Esophagus (tissue), 2 donors: Measurements from ENCODE around the gene RAI1. TPM values are rescaled to one million over a fixed set of nuclear protein-coding genes. Genes with fewer than 3 reads are reported as not detected.

Source experiments
- H3K27ac ChIP-seq, 2 donors: one replicate each; pipeline ENCODE4 v1.5.1; 2013; ENCODE audit warnings: low read depth in 2 of 2, mild to moderate bottlenecking in 2 of 2, inconsistent platforms in 1 of 2, low read length in 1 of 2, moderate library complexity in 1 of 2
- H3K27me3 ChIP-seq, 2 donors: one replicate each; pipeline ENCODE4 v1.6.1; 2013; ENCODE audit warnings: low read length in 2 of 2, control low read depth in 1 of 2, mild to moderate bottlenecking in 1 of 2; ENCODE audit not compliant: insufficient read depth in 2 of 2, control insufficient read depth in 1 of 2
- H3K36me3 ChIP-seq, 2 donors: one replicate each; pipeline ENCODE4 v1.6.1; 2013; ENCODE audit warnings: low read length in 1 of 2; ENCODE audit not compliant: control insufficient read depth in 2 of 2, insufficient read depth in 2 of 2
- H3K4me1 ChIP-seq, 2 donors: one replicate each; pipeline ENCODE4 v1.6.1; 2013; ENCODE audit warnings: low read length in 1 of 2; ENCODE audit not compliant: control insufficient read depth in 2 of 2, insufficient read depth in 2 of 2
- H3K4me3 ChIP-seq, 2 donors: one replicate each; pipeline ENCODE4 v1.5.1; 2013; ENCODE audit warnings: low read length in 2 of 2, mild to moderate bottlenecking in 2 of 2, low read depth in 1 of 2, moderate library complexity in 1 of 2
- H3K9me3 ChIP-seq, 2 donors: one replicate each; pipeline ENCODE4 v1.6.1; 2013; ENCODE audit warnings: mild to moderate bottlenecking in 2 of 2, low read depth in 1 of 2, low read length in 1 of 2, moderate library complexity in 1 of 2; ENCODE audit not compliant: control insufficient read depth in 2 of 2, insufficient read depth in 1 of 2
- WGBS, 2 donors: extraction: QIAGEN DNeasy Blood & Tissue Kit; methylation state at CpG; one replicate each; pipeline ENCODE4 v1.1.7; 2013; 5-methylcytosine and 5-hydroxymethylcytosine counted together
- polyA plus RNA-seq, 2 donors: library from polyadenylated mRNA; stranded (reverse); fragments of 200-250 nt; gene quantifications; one replicate each; pipeline ENCODE4 v1.2.3, GENCODE V29; 2013
- donor health status: healthy with polysubstance abuse.
- donor health status: Bipolar disorder and iron deficiency.

RAI1 gene
- polyA plus RNA-seq, 2 donors, result 10.7 to 14.4 TPM

DNA sequence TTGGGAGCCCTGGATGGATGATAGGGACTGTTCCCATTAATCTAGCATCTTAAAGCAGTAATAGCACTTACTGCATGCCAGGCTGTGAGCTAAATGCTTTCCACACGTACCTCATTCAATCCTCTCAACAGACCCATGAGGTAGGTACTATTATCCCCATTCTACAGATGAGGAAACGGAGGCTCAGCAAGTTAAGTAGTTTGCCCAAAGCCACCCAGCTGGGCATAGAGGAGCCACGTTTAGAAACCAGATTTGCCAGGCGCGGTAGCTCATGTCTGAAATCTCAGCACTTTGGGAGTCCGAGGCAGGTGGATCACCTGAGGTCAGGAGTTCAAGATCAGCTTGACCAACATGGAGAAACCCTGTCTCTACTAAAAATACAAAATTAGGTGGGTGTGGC, 2.0 kb upstream of the RAI1 start:
- 91 to 93% methylated on average over 6 of the region's 6 CpGs for WGBS, 2 donors
- Histone ChIP-seq H3K4me3 (no peak overlapping the region), H3K9me3 (no peaks in the 10 kb centered on the region), H3K36me3 (no peaks in the 10 kb centered on the region), H3K4me1 (peaks cover 0 to 6% of the 10 kb centered on the region in 2 donors), H3K27ac (no peak overlapping the region), H3K27me3 (no peaks in the 10 kb centered on the region)

- Histone ChIP-seq H3K27me3 (no peaks in the 10 kb centered on the region), H3K4me3 (no peak overlapping the region), H3K9me3 (no peaks in the 10 kb centered on the region), H3K36me3 (no peaks in the 10 kb centered on the region), H3K4me1 (peaks cover 0 to 6% of the 10 kb centered on the region in 2 donors), H3K27ac (no peak overlapping the region)
- whole genome bisulfite sequencing, 2 donors, result 91 to 92% methylated on average over 6 of the region's 6 CpGs
Measured at GRCh38 chr17:17679748-17680147, 1.5 kb upstream of the RAI1 start.

- Histone ChIP-seq H3K36me3 (no peaks in the 10 kb centered on the region), H3K4me3 (peak overlapping the region in 1 of 2 donors; percentile 71), H3K9me3 (no peaks in the 10 kb centered on the region), H3K4me1 (peaks cover 0 to 13% of the 10 kb centered on the region in 2 donors), H3K27ac (peak overlapping the region; percentile 11 to 92), H3K27me3 (no peaks in the 10 kb centered on the region)
- WGBS, 2 donors, result 48 to 54% methylated on average over 11 to 12 of the region's 12 CpGs
Measured at GRCh38 chr17:17680477-17681186, 626 bp upstream of the RAI1 start.

GRCh38 chr17:17681744-17682292, 560 bp downstream of the RAI1 start:
- 1 to 2% methylated on average over 41 to 68 of the region's 68 CpGs for WGBS, 2 donors
- Histone ChIP-seq H3K27ac (peak overlapping the region; percentile 92 to 96), H3K36me3 (no peaks in the 10 kb centered on the region), H3K9me3 (no peaks in the 10 kb centered on the region), H3K4me1 (peaks cover 0 to 23% of the 10 kb centered on the region in 2 donors), H3K27me3 (no peaks in the 10 kb centered on the region), H3K4me3 (peak overlapping the region; percentile 71 to 78)

DNA sequence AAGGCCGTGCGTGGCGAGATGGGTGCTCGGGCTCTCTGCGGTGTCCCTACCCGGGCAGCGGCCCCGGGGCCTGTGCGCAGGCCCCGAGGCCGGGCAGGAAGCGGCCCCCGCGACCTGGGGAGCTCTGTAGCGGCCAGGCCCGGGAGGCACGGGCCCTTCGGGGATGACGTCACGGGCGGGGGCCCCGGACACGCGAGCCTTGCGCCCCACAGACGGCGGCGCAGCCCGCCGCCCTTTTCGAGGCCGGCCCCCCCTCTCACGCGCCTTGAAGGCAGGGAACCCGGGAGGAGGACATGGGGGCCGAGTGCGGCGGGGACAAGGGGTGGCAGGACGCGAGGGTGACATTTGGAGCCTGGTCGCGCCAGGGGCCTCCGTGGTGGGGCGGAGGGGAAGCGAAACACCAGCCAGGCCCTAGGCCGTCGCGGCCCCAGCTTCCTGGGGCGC, 1.1 kb downstream of the RAI1 start:
- Histone ChIP-seq H3K4me1 (peaks cover 0 to 27% of the 10 kb centered on the region in 2 donors), H3K27me3 (no peaks in the 10 kb centered on the region), H3K9me3 (no peaks in the 10 kb centered on the region), H3K4me3 (peak overlapping the region; percentile 71 to 78), H3K36me3 (no peaks in the 10 kb centered on the region), H3K27ac (peak overlapping the region; percentile 92 to 96)
- 0% methylated on average over 49 of the region's 49 CpGs for WGBS, 2 donors

DNA sequence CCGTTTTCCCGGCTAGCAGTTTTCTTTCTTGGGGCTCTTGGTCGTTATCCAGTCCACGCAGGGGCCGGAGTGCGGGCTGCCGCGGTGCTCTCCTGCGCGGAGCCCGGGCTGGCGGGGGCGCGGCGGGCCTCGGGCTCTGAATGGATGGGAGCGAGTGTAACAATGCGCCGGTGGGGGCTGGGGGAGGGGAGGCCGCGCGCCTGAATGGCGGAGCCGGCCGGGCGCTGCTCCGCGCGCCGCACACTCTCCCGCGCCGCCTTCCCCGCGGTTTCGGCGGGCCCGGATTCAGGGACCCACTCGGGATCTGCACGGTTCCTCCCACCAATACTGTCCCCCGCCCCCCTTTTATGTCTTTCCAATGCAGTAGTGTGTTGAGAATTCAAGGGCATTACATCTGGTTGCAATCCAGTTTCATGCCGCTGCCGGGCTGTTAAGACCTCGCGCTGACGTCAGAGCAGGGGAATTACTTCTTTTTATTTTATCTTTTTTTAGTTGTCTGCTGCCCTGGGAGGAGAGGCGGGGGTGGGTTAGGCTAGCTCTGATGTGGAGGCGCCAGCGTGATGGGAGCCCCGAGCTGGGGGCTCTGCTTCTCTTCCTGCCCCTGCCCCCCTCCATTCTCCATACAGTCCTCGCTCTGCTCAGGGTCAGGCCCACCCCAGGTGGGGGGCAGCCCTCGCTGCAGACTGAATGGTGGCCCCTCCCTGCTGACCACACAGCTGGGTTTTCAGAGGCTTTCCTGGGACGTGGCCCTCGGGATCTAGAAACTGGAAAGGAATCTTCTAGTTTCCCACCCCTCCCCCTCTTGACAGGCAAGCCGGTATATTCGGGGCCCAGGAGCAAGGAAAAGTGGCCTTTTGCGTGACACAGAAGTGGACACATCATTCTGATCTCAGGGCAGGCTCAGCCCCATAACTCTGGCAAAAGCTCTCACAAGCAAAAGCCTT, 1.8 kb downstream of the RAI1 start:
- peaks cover 0 to 27% of the 10 kb centered on the region in 2 donors for H3K4me1 ChIP-seq
- H3K36me3 ChIP-seq, result no peaks in the 10 kb centered on the region

GRCh38 chr17:17683710-17684365, 2.6 kb downstream of the RAI1 start:
- Histone ChIP-seq H3K27me3 (no peaks in the 10 kb centered on the region), H3K27ac (peak overlapping the region; percentile 92 to 96), H3K4me3 (no peak overlapping the region), H3K36me3 (no peaks in the 10 kb centered on the region), H3K9me3 (no peaks in the 10 kb centered on the region), H3K4me1 (peaks cover 0 to 27% of the 10 kb centered on the region in 2 donors)
- 75 to 86% methylated on average over 7 of the region's 7 CpGs for WGBS, 2 donors

More for the DNA sequence above, 1.8 kb downstream of the RAI1 start:
- Histone ChIP-seq H3K27me3 (no peaks in the 10 kb centered on the region), H3K27ac (peak overlapping the region; percentile 92 to 96), H3K4me3 (peak overlapping the region; percentile 71 to 78), H3K9me3 (no peaks in the 10 kb centered on the region)
- 3% methylated on average over 50 to 57 of the region's 57 CpGs for WGBS, 2 donors

DNA sequence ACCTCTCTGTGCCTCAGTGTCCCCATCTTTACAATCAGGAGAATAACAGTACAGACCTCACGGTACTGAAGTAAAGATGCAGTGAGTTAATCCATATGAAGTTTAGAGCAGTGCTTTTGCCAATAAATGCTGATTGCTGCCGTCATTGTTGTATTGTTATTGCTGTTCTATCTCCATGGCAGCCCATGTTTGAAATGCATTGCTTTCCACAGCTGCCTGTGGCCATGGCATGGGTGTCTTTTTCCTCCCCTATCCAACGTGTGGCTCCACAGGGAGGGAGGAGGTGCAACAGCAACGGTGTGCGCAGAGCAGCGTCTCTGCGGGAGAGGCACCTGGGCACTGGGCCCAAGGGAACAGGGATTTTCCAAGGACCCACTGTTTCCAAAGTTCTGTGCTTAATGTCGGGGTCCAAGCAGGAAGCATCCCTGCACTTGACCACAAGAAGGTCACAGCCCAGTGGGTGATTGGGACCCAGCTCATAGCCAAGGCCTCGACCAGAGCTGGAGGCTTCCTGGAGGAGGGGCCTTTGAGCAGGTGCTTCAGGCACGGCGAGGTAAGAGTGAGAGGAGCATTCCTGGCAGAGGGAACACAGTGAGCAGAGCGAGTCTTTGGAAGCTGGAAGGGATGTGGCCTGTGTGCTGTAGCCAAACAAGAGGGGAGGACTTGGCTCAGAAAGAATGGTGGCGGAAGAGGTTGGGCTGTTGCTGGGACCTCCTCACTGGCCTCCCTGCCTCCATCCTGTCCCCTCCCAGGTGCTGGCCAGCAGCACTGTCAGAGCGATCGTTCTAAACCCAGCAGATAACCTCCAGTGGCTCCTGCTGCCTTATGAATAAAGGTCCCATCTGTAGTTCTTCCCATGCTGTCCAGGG, 3.9 kb downstream of the RAI1 start:
- H3K4me1 ChIP-seq, result peaks cover 0 to 31% of the 10 kb centered on the region in 2 donors
- H3K27ac ChIP-seq, result peak overlapping the region; percentile 91 to 92
- H3K36me3 ChIP-seq, result no peaks in the 10 kb centered on the region
- WGBS, 2 donors, result 25 to 30% methylated on average over 14 to 15 of the region's 15 CpGs
- H3K9me3 ChIP-seq, result no peaks in the 10 kb centered on the region
- no peak overlapping the region for H3K4me3 ChIP-seq
- no peaks in the 10 kb centered on the region for H3K27me3 ChIP-seq
